KG1 (cell line): Measurements from ENCODE around the gene TSPAN18.

Experiments
- DNase-seq: peaks from one replicate; lab custom pipeline; 2025; lab: John Stamatoyannopoulos, UW

Gene TSPAN18

GRCh38 chr11:44889266-44889665, 162.5 kb downstream of the TSPAN18 start:
- no peak for DNase-seq

GRCh38 chr11:44892843-44893242, 166.1 kb downstream of the TSPAN18 start:
- DNase-seq = no peak

- DNase-seq = no peak
Measured at GRCh38 chr11:44893308-44893822, 166.6 kb downstream of the TSPAN18 start.

- peak; percentile 63 for DNase-seq
Measured at GRCh38 chr11:44893846-44894617, 167.3 kb downstream of the TSPAN18 start.

GRCh38 chr11:44899959-44900358, 173.2 kb downstream of the TSPAN18 start:
- DNase-seq = no peak

GRCh38 chr11:44901120-44901633, 174.4 kb downstream of the TSPAN18 start:
- no peak for DNase-seq

GRCh38 chr11:44901786-44902185, 175.0 kb downstream of the TSPAN18 start:
- no peak for DNase-seq

- no peak for DNase-seq
Measured at GRCh38 chr11:44903035-44903434, 176.3 kb downstream of the TSPAN18 start.

- no peak for DNase-seq
Measured at GRCh38 chr11:44903518-44903917, 176.8 kb downstream of the TSPAN18 start.

GRCh38 chr11:44904261-44905020, 177.7 kb downstream of the TSPAN18 start:
- no peak for DNase-seq

- DNase-seq = no peak
Measured at GRCh38 chr11:44905131-44905866, 178.5 kb downstream of the TSPAN18 start.

GRCh38 chr11:44906649-44907048, 179.9 kb downstream of the TSPAN18 start:
- no peak for DNase-seq

GRCh38 chr11:44909557-44909956, 182.8 kb downstream of the TSPAN18 start:
- DNase-seq = no peak

- no peak for DNase-seq
Measured at GRCh38 chr11:44910591-44910990, 183.8 kb downstream of the TSPAN18 start.

- DNase-seq = peak; percentile 90
Measured at GRCh38 chr11:44911029-44911814, 184.5 kb downstream of the TSPAN18 start.

- no peak for DNase-seq
Measured at GRCh38 chr11:44912270-44912987, 185.7 kb downstream of the TSPAN18 start.

- no peak for DNase-seq
Measured at GRCh38 chr11:44913502-44913901, 186.7 kb downstream of the TSPAN18 start.

- DNase-seq = no peak
Measured at GRCh38 chr11:44914105-44914504, 187.3 kb downstream of the TSPAN18 start.

- no peak for DNase-seq
Measured at GRCh38 chr11:44915004-44915403, 188.2 kb downstream of the TSPAN18 start.

- DNase-seq = peak; percentile 22
Measured at GRCh38 chr11:44915621-44916020, 188.9 kb downstream of the TSPAN18 start.

GRCh38 chr11:44916331-44916730, 189.6 kb downstream of the TSPAN18 start:
- no peak for DNase-seq
